Lower lobe of right lung (tissue), 2 donors: ENCODE results near the gene TBR1. TPM values are rescaled to one million over a fixed set of nuclear protein-coding genes. Genes with fewer than 3 reads are reported as not detected.

ENCODE experiments used
- ATAC-seq, 2 donors: fragments of 200-7000 bp; cut with Tn5 transposase; one replicate each; pipeline ENCODE4 v1.9.1; 2020 to 2022; ENCODE audit warnings: mild to moderate bottlenecking in 2 of 2, moderate library complexity in 2 of 2
- DNase-seq: peaks from one replicate; pipeline ENCODE4 v3.0.0-alpha.2; 2020
- H3K27ac ChIP-seq: fragments of 200-600 bp; one replicate; pipeline ENCODE4 v1.8.0; 2022
- H3K27me3 ChIP-seq: fragments of 200-600 bp; one replicate; pipeline ENCODE4 v1.8.0; 2022; ENCODE audit warnings: low read depth
- H3K36me3 ChIP-seq: fragments of 200-600 bp; one replicate; pipeline ENCODE4 v1.8.0; 2022; ENCODE audit warnings: mild to moderate bottlenecking
- H3K4me1 ChIP-seq: fragments of 200-600 bp; one replicate; pipeline ENCODE4 v1.8.0; 2022
- H3K4me3 ChIP-seq: fragments of 200-600 bp; one replicate; pipeline ENCODE4 v1.8.0; 2022; ENCODE audit warnings: mild to moderate bottlenecking
- H3K9me3 ChIP-seq: fragments of 200-600 bp; one replicate; pipeline ENCODE4 v1.8.0; 2022
- intact Hi-C: fragments of 100-400 bp; cut with DNase I; formaldehyde crosslinking; loops from one replicate; pipeline ENCODE4 v1.11.0; 2022
- total RNA-seq: library from RNA; stranded (reverse); fragmentation: NEBNext Ultra II Directional; extraction: Animal tissue kit (Norgen Biotek cat#: 25700); gene quantifications from one replicate; pipeline ENCODE4 v1.2.1, GENCODE V29; 2021
- TF ChIP-seq, protein P1 (sequence below): fragments of 200-600 bp; IDR thresholded peaks from one replicate; pipeline ENCODE4 v1.8.0; 2022; ENCODE audit warnings: antibody characterized with exemption, mild to moderate bottlenecking
- donor health status: DM: no; HTN: yes; CAD: no; lungs with severe emphysema.

TBR1 gene
- total RNA-seq, 1 donor from 2014 or later: not detected

DNA sequence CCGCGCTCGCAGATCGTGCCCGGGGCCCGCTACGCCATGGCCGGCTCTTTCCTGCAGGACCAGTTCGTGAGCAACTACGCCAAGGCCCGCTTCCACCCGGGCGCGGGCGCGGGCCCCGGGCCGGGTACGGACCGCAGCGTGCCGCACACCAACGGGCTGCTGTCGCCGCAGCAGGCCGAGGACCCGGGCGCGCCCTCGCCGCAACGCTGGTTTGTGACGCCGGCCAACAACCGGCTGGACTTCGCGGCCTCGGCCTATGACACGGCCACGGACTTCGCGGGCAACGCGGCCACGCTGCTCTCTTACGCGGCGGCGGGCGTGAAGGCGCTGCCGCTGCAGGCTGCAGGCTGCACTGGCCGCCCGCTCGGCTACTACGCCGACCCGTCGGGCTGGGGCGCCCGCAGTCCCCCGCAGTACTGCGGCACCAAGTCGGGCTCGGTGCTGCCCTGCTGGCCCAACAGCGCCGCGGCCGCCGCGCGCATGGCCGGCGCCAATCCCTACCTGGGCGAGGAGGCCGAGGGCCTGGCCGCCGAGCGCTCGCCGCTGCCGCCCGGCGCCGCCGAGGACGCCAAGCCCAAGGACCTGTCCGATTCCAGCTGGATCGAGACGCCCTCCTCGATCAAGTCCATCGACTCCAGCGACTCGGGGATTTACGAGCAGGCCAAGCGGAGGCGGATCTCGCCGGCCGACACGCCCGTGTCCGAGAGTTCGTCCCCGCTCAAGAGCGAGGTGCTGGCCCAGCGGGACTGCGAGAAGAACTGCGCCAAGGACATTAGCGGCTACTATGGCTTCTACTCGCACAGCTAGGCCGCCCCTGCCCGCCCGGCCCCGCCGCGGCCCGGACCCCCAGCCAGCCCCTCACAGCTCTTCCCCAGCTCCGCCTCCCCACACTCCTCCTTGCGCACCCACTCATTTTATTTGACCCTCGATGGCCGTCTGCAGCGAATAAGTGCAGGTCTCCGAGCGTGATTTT is 7.6 kb downstream of the TBR1 start:
- H3K36me3 ChIP-seq: no peaks in the 10 kb centered on the region
- TF ChIP-seq, protein P1, sequence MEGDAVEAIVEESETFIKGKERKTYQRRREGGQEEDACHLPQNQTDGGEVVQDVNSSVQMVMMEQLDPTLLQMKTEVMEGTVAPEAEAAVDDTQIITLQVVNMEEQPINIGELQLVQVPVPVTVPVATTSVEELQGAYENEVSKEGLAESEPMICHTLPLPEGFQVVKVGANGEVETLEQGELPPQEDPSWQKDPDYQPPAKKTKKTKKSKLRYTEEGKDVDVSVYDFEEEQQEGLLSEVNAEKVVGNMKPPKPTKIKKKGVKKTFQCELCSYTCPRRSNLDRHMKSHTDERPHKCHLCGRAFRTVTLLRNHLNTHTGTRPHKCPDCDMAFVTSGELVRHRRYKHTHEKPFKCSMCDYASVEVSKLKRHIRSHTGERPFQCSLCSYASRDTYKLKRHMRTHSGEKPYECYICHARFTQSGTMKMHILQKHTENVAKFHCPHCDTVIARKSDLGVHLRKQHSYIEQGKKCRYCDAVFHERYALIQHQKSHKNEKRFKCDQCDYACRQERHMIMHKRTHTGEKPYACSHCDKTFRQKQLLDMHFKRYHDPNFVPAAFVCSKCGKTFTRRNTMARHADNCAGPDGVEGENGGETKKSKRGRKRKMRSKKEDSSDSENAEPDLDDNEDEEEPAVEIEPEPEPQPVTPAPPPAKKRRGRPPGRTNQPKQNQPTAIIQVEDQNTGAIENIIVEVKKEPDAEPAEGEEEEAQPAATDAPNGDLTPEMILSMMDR: no peak
- ATAC-seq: peak; percentile 31 to 57
- peaks cover 21% of the 10 kb centered on the region for H3K4me1 ChIP-seq
- peaks cover 99% of the 10 kb centered on the region for H3K27me3 ChIP-seq
- H3K9me3 ChIP-seq: no peaks in the 10 kb centered on the region
- no peak for DNase-seq
- no peak overlapping the region for H3K27ac ChIP-seq
- H3K4me3 ChIP-seq: peak overlapping the region; percentile 31
- intact Hi-C loops: no loop called here

DNA sequence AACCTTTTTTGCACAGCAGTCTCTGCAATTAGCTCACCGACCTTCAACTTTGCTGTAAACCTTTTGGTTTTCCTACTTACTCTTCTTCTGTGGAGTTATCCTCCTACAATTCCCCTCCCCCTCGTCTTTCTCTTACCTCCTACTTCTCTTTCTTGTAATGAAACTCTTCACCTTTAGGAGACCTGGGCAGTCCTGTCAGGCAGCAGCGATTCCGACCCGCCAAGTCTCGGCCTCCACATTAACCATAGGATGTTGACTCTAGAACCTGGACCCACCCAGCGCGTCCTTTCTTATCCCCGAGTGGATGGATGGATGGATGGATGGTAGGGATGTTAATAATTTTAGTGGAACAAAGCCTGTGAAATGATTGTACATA is 8.3 kb downstream of the TBR1 start:
- Histone ChIP-seq H3K4me3 (no peak overlapping the region), H3K4me1 (peaks cover 16% of the 10 kb centered on the region), H3K9me3 (no peaks in the 10 kb centered on the region), H3K36me3 (no peaks in the 10 kb centered on the region), H3K27ac (no peak overlapping the region), H3K27me3 (peaks cover 97% of the 10 kb centered on the region)
- intact Hi-C loops: no loop called here
- ATAC-seq: no peak
- TF ChIP-seq, protein P1: no peak
- DNase-seq: no peak

DNA sequence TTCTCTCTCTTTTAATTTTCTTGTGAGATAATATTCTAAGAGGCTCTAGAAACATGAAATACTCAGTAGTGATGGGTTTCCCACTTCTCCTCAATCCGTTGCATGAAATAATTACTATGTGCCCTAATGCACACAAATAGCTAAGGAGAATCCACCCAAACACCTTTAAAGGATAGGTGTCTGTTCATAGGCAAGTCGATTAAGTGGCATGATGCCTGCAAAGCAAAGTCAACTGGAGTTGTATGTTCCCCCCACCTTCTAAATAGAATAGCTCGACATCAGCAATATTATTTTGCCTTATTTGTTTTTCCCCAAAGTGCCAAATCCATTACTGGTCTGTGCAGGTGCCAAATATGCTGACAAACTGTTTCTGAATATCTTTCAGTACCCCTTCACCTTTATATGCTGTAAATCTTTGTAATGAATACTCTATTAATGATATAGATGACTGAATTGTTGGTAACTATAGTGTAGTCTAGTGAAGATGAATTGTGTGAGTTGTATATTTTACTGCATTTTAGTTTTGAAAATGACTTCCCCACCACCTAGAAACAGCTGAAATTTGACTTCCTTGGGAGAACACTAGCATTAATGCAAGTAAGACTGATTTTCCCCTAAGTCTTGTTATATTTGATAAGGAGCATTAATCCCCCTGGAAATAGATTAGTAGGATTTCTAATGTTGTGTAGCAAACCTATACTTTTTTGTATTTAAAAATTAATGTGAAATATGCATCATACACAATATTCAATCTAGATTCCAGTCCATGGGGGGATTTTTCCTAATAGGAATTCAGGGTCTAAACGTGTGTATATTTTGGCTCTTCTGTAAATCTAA is 9.0 kb downstream of the TBR1 start:
- Histone ChIP-seq H3K27me3 (peaks cover 94% of the 10 kb centered on the region), H3K36me3 (no peaks in the 10 kb centered on the region), H3K9me3 (no peaks in the 10 kb centered on the region), H3K4me1 (peaks cover 16% of the 10 kb centered on the region), H3K27ac (no peak overlapping the region), H3K4me3 (no peak overlapping the region)
- intact Hi-C loops: no loop called here
- no peak for ATAC-seq
- TF ChIP-seq, protein P1: no peak
- DNase-seq: no peak

DNA sequence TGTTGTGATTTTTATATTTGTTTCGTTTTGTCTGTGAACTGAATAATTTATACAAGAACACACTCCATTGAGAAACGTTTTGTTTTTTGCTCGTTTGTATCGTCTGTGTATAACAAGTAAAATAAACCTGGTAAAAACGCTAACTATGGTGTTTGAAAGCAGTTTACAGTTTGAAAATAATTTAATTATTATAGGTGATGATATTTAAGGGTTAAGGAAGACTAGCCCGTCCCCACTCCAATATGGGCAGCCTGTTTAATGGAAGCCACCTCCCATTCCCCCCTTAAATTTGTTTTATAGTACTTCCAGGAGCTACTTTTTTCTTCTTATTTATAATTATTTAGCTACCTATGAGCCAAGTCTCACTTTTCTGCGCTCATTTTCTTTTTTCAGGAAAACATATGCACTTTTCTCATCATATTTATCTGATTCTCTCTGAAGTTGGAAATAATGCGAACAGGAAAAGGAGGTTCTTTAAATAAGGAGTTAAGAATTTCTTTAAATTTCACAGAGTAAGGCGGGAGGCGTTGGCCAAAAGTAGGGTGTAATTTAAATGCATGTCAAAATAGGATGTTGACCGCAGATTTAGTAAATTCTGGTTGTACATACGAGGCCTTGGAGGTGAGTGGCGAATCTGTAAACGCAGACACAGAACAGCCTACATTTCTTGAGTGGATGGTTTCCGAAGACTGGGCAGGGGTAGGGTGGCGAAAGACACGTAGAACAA is 9.8 kb downstream of the TBR1 start:
- Histone ChIP-seq H3K9me3 (no peaks in the 10 kb centered on the region), H3K27ac (no peak overlapping the region), H3K4me3 (no peak overlapping the region), H3K4me1 (peaks cover 16% of the 10 kb centered on the region), H3K36me3 (no peaks in the 10 kb centered on the region), H3K27me3 (peaks cover 86% of the 10 kb centered on the region)
- DNase-seq: no peak
- TF ChIP-seq, protein P1: no peak
- intact Hi-C loops: no loop called here
- ATAC-seq: no peak

DNA sequence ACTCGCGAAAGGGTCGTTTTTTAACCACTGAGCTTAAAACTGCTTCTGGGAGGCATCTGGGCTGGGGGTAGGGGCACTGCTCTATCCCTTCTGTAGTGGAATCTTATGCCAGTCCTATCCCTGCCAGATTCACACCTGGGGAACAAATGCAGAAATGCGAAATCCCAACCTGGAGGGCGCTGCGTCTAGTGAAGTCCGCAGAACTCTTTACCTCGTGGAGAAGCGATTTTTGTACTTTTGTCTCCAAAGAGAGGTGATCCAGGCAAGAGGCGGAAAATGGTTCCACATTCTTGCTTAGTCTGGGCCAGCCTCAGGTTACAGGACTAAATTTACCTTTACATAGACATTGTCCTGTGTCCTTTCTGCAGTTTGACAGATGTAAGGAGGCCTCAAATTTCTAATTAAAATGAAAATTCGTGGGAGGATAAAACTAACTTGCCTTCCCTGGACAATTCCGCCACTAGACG is 10.4 kb downstream of the TBR1 start:
- no peaks in the 10 kb centered on the region for H3K36me3 ChIP-seq
- ATAC-seq (no peak), DNase-seq (no peak)
- H3K4me3 ChIP-seq: no peak overlapping the region
- H3K27ac ChIP-seq: no peak overlapping the region
- TF ChIP-seq, protein P1: no peak
- H3K27me3 ChIP-seq: peaks cover 83% of the 10 kb centered on the region
- intact Hi-C loops: no loop called here
- H3K4me1 ChIP-seq: peaks cover 16% of the 10 kb centered on the region
- no peaks in the 10 kb centered on the region for H3K9me3 ChIP-seq
